Measurements from ENCODE around the gene C17orf107. TPM values are rescaled to one million over a fixed set of nuclear protein-coding genes. Genes with fewer than 3 reads are reported as not detected.
"Not testable (repeated sequence)": the region's sequence is repeated elsewhere in the genome, so short reads cannot be mapped to it uniquely, and the experiment has no call there.

C17orf107 gene
- total and polyA plus RNA-seq, 9 of the 15 experiments (the other 6 are each of a cell fraction or from before 2014, with no cell fraction given): 0.05 to 0.29 (median 0.07) TPM; not detected in 4

DNA sequence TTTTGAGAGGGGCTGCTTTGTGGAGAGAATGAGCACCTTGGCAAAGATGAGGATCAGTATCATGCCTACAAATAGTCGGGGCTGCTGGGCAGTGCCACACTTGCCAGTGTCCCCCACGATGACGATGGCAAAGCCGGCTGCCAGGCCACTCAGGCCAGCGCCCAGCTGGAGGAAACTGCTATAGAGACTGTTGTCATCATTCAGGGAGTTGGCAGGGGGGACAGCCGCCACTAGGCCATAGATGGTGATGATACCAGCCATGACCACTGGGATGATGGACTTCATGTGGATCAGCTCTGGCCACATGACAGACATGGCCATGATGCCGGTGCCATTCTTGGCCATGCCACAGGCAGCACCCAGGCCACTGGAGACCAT is 42.4 kb upstream of the C17orf107 start:
- Histone ChIP-seq H3K36me3 (ENCODE audit: control insufficient read depth, insufficient read depth, low read length) (peaks cover 31% of the 10 kb centered on the region; the same call in 2 of the 3 replicates), H3K4me3 (no peak overlapping the region), H3K4me2 (ENCODE audit: insufficient read depth, low read length) (no peak overlapping the region), H3K9ac (ENCODE audit: insufficient read depth in 1 of 2, low read depth in 2 of 2, low read length in 2 of 2) (no peak overlapping the region), H3K27me3 (ENCODE audit: control insufficient read depth in 2 of 2, insufficient read depth in 2 of 2, low read length in 2 of 2) (no peaks in the 10 kb centered on the region), H3K4me1 (replicated peaks in 1 of 2; ENCODE audit: control insufficient read depth in 2 of 2, insufficient read depth in 2 of 2, low read length in 2 of 2) (peaks cover 10% of the 10 kb centered on the region in 2 experiments; a peak in 4 of 5 replicates), H2AFZ (ENCODE audit: low read depth, low read length) (no peak overlapping the region), H3K9me1 (ENCODE audit: control insufficient read depth, insufficient read depth, low read length) (no peaks in the 10 kb centered on the region), H4K20me1 (replicated peaks; ENCODE audit: control insufficient read depth, insufficient read depth, low read length) (peaks cover 5% of the 10 kb centered on the region), H3K9me3 (replicated peaks; ENCODE audit: control insufficient read depth, insufficient read depth, low read depth, low read length) (no peaks in the 10 kb centered on the region), H3K79me2 (ENCODE audit: control insufficient read depth, insufficient read depth, low read length) (peaks cover 30% of the 10 kb centered on the region; the same call in 2 of the 3 replicates), H3K27ac (ENCODE audit: extremely low read depth, low read depth, low read length) (no peak overlapping the region)
- ATAC-seq (no peak), FAIRE-seq (no peak), DNase-seq (ENCODE audit: extremely low read depth in 1 of 4, low spot score in 3 of 4) (no peak)
- ChIA-PET POLR2A (interaction anchor here (1.2 kb wide), 1 partner anchor 10 kb away, joined by 3 read pairs; no protein-coding TSS in a partner anchor), CTCF (ENCODE audit: low intra/inter-chr PET ratio) (no interaction called here)
- TF ChIP-seq, protein P1, sequence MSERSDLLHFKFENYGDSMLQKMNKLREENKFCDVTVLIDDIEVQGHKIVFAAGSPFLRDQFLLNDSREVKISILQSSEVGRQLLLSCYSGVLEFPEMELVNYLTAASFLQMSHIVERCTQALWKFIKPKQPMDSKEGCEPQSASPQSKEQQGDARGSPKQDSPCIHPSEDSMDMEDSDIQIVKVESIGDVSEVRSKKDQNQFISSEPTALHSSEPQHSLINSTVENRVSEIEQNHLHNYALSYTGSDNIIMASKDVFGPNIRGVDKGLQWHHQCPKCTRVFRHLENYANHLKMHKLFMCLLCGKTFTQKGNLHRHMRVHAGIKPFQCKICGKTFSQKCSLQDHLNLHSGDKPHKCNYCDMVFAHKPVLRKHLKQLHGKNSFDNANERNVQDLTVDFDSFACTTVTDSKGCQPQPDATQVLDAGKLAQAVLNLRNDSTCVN (CRISPR knock-in tag; IDR thresholded peaks at IDR 0.05): no peak
- no peak for TF ChIP-seq MTA3 (IDR thresholded peaks at IDR 0.05; ENCODE audit: borderline replicate concordance)
- TF ChIP-seq TEAD4 (IDR thresholded peaks at IDR 0.05; ENCODE audit: low read length): no peak
- no peak for TF ChIP-seq TEAD4 (CRISPR knock-in tag; IDR thresholded peaks at IDR 0.05; ENCODE audit: borderline replicate concordance)
- no peak for TF ChIP-seq NCOA1 (IDR thresholded peaks at IDR 0.05; ENCODE audit: low read depth)
- no peak for TF ChIP-seq ZNF696 (CRISPR knock-in tag; conservative IDR thresholded peaks at IDR 0.05)
- no peak for TF ChIP-seq CEBPB (tag; IDR thresholded peaks at IDR 0.05)
- no peak for TF ChIP-seq HDAC1 (IDR thresholded peaks at IDR 0.05)
- TF ChIP-seq PYGO2 (tag; IDR thresholded peaks at IDR 0.05): no peak
- TF ChIP-seq CREB1 (IDR thresholded peaks at IDR 0.05): no peak
- no peak for TF ChIP-seq CREB1 (CRISPR knock-in tag; IDR thresholded peaks at IDR 0.05)
- no peak for TF ChIP-seq ARNT (IDR thresholded peaks at IDR 0.05)
- TF ChIP-seq ZNF57 (CRISPR knock-in tag; IDR thresholded peaks at IDR 0.05): no peak
- no peak for TF ChIP-seq NUFIP1 (IDR thresholded peaks at IDR 0.05; ENCODE audit: partially characterized antibody)
- no peak for TF ChIP-seq ZNF764 (CRISPR knock-in tag; IDR thresholded peaks at IDR 0.05; ENCODE audit: low read depth)
- no peak for TF ChIP-seq RFX1 (IDR thresholded peaks at IDR 0.05)
- in situ Hi-C loops (cut with MboI) (no loop called here), intact Hi-C loops (cut with micrococcal nuclease) (no loop called here)
- WGBS (ENCODE audit: insufficient coverage, low coverage, missing lambda C conversion rate): 94% methylated on average over 7 of the region's 7 CpGs
- BruUV-seq (replicated peaks): no TSS peak

DNA sequence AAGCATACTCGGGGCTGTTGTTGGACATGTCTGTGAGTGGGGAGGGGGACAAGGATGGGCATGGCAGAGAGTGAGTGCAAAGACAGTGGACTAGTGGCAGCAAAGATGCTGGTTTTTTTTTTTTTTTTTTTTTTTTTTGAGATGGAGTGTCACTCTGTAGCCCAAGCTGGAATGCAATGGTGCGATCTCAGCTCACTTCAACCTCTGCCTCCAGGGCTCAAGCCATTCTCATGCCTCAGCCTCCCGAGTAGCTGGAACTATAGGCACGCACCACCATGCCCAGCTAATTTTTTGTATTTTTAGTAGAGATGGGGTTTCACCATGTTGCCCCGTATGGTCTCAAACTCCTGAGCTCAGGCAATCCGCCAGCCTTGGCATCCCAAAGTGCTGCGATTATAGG is 42.0 kb upstream of the C17orf107 start:
- H4K20me1 ChIP-seq (replicated peaks; ENCODE audit: control insufficient read depth, insufficient read depth, low read length); H3K27ac ChIP-seq (ENCODE audit: extremely low read depth, low read depth, low read length); H3K27me3 ChIP-seq (ENCODE audit: control insufficient read depth in 2 of 2, insufficient read depth in 2 of 2, low read length in 2 of 2); FAIRE-seq; intact Hi-C loops (cut with micrococcal nuclease); ATAC-seq; H3K9ac ChIP-seq (ENCODE audit: insufficient read depth in 1 of 2, low read depth in 2 of 2, low read length in 2 of 2); H3K4me2 ChIP-seq (ENCODE audit: insufficient read depth, low read length); H3K4me3 ChIP-seq; in situ Hi-C loops (cut with MboI); H3K9me1 ChIP-seq (ENCODE audit: control insufficient read depth, insufficient read depth, low read length); H2AFZ ChIP-seq (ENCODE audit: low read depth, low read length); DNase-seq (ENCODE audit: extremely low read depth in 1 of 4, low spot score in 3 of 4); BruUV-seq (replicated peaks); CTCF ChIA-PET (ENCODE audit: low intra/inter-chr PET ratio); H3K9me3 ChIP-seq (replicated peaks; ENCODE audit: control insufficient read depth, insufficient read depth, low read depth, low read length): not testable (repeated sequence)
- peaks cover 31% of the 10 kb centered on the region; the same call in 2 of the 3 replicates for H3K36me3 ChIP-seq (ENCODE audit: control insufficient read depth, insufficient read depth, low read length)
- peaks cover 9 to 10% of the 10 kb centered on the region in 2 experiments; a peak in 4 of 5 replicates for H3K4me1 ChIP-seq (replicated peaks in 1 of 2; ENCODE audit: control insufficient read depth in 2 of 2, insufficient read depth in 2 of 2, low read length in 2 of 2)
- 96% methylated on average over 4 of the region's 7 CpGs for WGBS (ENCODE audit: insufficient coverage, low coverage, missing lambda C conversion rate)
- peaks cover 29% of the 10 kb centered on the region; the same call in 2 of the 3 replicates for H3K79me2 ChIP-seq (ENCODE audit: control insufficient read depth, insufficient read depth, low read length)
- POLR2A ChIA-PET: interaction anchor here (1.2 to 1.4 kb wide), 3 partner anchors 10 to 19 kb away, joined by 3 read pairs; no protein-coding TSS in a partner anchor
